ENCODE results near the gene TREM1.

Gene TREM1

DNA sequence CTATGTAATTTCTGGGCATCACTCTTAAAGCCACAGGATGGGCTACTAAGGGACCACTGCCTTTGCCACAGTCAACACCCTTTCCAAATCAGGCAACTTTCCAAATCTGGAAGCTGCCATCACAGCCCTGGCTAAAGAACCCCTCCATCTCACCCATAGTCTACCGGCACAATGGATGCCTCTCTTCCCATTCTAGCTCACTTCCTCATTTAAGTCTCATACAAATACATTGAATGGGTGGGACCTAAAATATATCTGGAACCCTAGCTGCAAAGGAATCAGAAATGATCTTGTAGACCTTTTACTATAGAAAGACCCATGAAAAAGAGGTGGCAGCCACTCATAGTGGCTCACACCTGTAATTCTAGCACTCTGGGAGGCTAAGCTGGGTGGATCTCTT is 61.7 kb downstream of the TREM1 start:
- no peak overlapping the region for H3K4me3 ChIP-seq (ENCODE audit: low read depth, low read length)
- POLR2A ChIA-PET, result no interaction called here
- DNase-seq (ENCODE audit: low read depth, low spot score), result no peak
- TF ChIP-seq, protein P1, sequence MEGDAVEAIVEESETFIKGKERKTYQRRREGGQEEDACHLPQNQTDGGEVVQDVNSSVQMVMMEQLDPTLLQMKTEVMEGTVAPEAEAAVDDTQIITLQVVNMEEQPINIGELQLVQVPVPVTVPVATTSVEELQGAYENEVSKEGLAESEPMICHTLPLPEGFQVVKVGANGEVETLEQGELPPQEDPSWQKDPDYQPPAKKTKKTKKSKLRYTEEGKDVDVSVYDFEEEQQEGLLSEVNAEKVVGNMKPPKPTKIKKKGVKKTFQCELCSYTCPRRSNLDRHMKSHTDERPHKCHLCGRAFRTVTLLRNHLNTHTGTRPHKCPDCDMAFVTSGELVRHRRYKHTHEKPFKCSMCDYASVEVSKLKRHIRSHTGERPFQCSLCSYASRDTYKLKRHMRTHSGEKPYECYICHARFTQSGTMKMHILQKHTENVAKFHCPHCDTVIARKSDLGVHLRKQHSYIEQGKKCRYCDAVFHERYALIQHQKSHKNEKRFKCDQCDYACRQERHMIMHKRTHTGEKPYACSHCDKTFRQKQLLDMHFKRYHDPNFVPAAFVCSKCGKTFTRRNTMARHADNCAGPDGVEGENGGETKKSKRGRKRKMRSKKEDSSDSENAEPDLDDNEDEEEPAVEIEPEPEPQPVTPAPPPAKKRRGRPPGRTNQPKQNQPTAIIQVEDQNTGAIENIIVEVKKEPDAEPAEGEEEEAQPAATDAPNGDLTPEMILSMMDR (IDR thresholded peaks at IDR 0.05; ENCODE audit: insufficient read depth, low read length, missing control alignments), result no peak
- CTCF ChIA-PET, result no interaction called here
